HepG2 (cell line): ENCODE results near the gene GTF2H2. TPM values are rescaled to one million over a fixed set of nuclear protein-coding genes. Genes with fewer than 3 reads are reported as not detected.
A peak's percentile ranks its signal among the peaks of the same experiment; 100 is the strongest.
"Not testable (repeated sequence)": the region's sequence is repeated elsewhere in the genome, so short reads cannot be mapped to it uniquely, and the experiment has no call there.

ENCODE experiments used
- ATAC-seq: fragments of 200-7000 bp; cut with Tn5 transposase; 3 replicates; pipeline ENCODE4 v1.9.1; 2020; ENCODE audit warnings: mild to moderate bottlenecking, moderate library complexity
- BruUV-seq: library from RNA; stranded (reverse); fragments of 400-500 nt; replicated peaks from 2 replicates; lab custom pipeline; 2021; lab: Mats Ljungman, UMichigan
- CTCF ChIA-PET: fragments of 300-600 bp; formaldehyde crosslinking; extraction: SDS; loops from one replicate; lab custom pipeline; 2021; ENCODE audit warnings: low total read pairs, inconsistent platforms, low intra/inter-chr PET ratio; lab: Yijun Ruan, JAX
- POLR2A ChIA-PET: fragments of 350-600 bp; sonication (Branson Sonifier 250); formaldehyde crosslinking; loops from one replicate; lab custom pipeline; 2020; ENCODE audit warnings: antibody characterized with exemption, inconsistent platforms; lab: Yijun Ruan, JAX
- DNase-seq: peaks from one replicate; pipeline ENCODE4 v3.0.0-alpha.2; 2015; ENCODE audit warnings: low spot score
- FAIRE-seq: peaks from 3 replicates; lab custom pipeline; 2011; peaks lifted over from hg19 to GRCh38; lab: Jason Lieb, UNC
- H2AFZ ChIP-seq: one replicate; pipeline ENCODE4 v1.6.1; 2011; ENCODE audit warnings: low read length, inconsistent platforms
- H3K27ac ChIP-seq: fragments of 300-600 bp; 3 replicates; pipeline ENCODE4 v1.8.0; 2011; ENCODE audit warnings: mixed run types, mild to moderate bottlenecking, mixed read lengths, low read length, inconsistent platforms; ENCODE audit not compliant: insufficient read depth; ENCODE audit errors: extremely low read length
- H3K27me3 ChIP-seq, 2 experiments: fragments of 200-600 bp in 1 of 2; 2 replicates in 1 of 2; 3 replicates in 1 of 2; pipeline versions ENCODE4 v1.6.0 to v1.8.0; 2011; ENCODE audit warnings: low read length in 2 of 2, mild to moderate bottlenecking in 2 of 2, moderate library complexity in 2 of 2, inconsistent platforms in 1 of 2; ENCODE audit not compliant: insufficient read depth in 2 of 2, control insufficient read depth in 1 of 2
- H3K36me3 ChIP-seq, 2 experiments: fragments of 200-600 bp in 1 of 2; replicated peaks in 1 of 2; 2 replicates in 1 of 2; 3 replicates in 1 of 2; pipeline versions ENCODE4 v1.5.1 to v1.8.0; 2011; ENCODE audit warnings: low read length in 2 of 2, inconsistent platforms in 1 of 2; ENCODE audit not compliant: insufficient read depth in 2 of 2, control insufficient read depth in 1 of 2
- H3K4me1 ChIP-seq: 2 replicates; pipeline ENCODE4 v1.5.1; 2012; ENCODE audit warnings: low read length, inconsistent platforms; ENCODE audit not compliant: insufficient read depth
- H3K4me2 ChIP-seq: 2 replicates; pipeline ENCODE4 v1.6.0; 2011; ENCODE audit warnings: low read depth, low read length, inconsistent platforms
- H3K4me3 ChIP-seq, 3 experiments: fragments of 200-600 bp in 1 of 3; sonication (generic), shearing (Covaris generic) in 1 of 3; replicated peaks in 1 of 3; 2 replicates each; pipeline ENCODE4 v1.5.1; 2011 to 2016; ENCODE audit warnings: low read length in 3 of 3, inconsistent platforms in 2 of 3, low read depth in 2 of 3, mild to moderate bottlenecking in 2 of 3, control low read depth in 1 of 3, mixed read lengths in 1 of 3; ENCODE audit not compliant: insufficient read depth in 1 of 3
- H3K79me2 ChIP-seq: one replicate; pipeline ENCODE4 v1.6.1; 2011; ENCODE audit warnings: low read length, inconsistent platforms; ENCODE audit not compliant: insufficient read depth
- H3K9ac ChIP-seq: 2 replicates; pipeline ENCODE4 v1.6.0; 2011; ENCODE audit warnings: mild to moderate bottlenecking, low read depth, low read length, inconsistent platforms; ENCODE audit not compliant: insufficient read depth
- H3K9me3 ChIP-seq: 2 replicates; pipeline ENCODE4 v1.5.1; 2012; ENCODE audit warnings: mild to moderate bottlenecking, low read length
- H4K20me1 ChIP-seq: 2 replicates; pipeline ENCODE4 v1.6.0; 2011; ENCODE audit warnings: inconsistent platforms, mild to moderate bottlenecking, low read length, moderate library complexity; ENCODE audit not compliant: insufficient read depth
- WGBS: methylation state at CpG from one replicate; pipeline ENCODE4 v1.1.6; 2017; ENCODE audit warnings: low lambda C conversion rate; 5-methylcytosine and 5-hydroxymethylcytosine counted together
- in situ Hi-C: cut with HindIII; loops from 2 replicates; pipeline ENCODE4 v1.10.0; 2017; ENCODE audit warnings: low pct_unique_long_range_greater_than_20kb; ENCODE audit not compliant: extremely low pct_ligation_motif_present
- intact Hi-C: fragments of 100-400 bp; cut with micrococcal nuclease; formaldehyde crosslinking; loops from one replicate; pipeline ENCODE4 v1.10.0; 2022; ENCODE audit not compliant: unreplicated experiment
- polyA plus RNA-seq, 8 experiments: library from polyadenylated mRNA; depleted of rRNA in 3 of 8; stranded (reverse) in 7 of 8; unstranded in 1 of 8; fragments of >200 nt; fragmentation: Illumina TruSeq in 4 of 8; extraction: Trizol in 4 of 8; gene quantifications; 2 replicates each; pipeline versions ENCODE4 v1.2.1 to v1.2.3, GENCODE V29; 2011 to 2016; ENCODE audit warnings: low read depth in 4 of 8, missing spikeins in 1 of 8, mixed read lengths in 1 of 8; ENCODE audit not compliant: insufficient read depth in 1 of 8
- total RNA-seq, 5 experiments: library from RNA; depleted of rRNA; stranded (reverse); fragments of >200 nt; fragmentation: Illumina TruSeq; extraction: Trizol; gene quantifications; 2 replicates each; pipeline ENCODE4 v1.2.3, GENCODE V29; 2016; ENCODE audit warnings: low read depth in 1 of 5

GTF2H2 gene
- total and polyA plus RNA-seq, 2 of the 13 experiments (the other 11 are each of a cell fraction or from before 2014, with no cell fraction given) = 14.5 to 38.1 TPM

- H3K36me3 ChIP-seq, H4K20me1 ChIP-seq, H3K27me3 ChIP-seq, DNase-seq, H3K27ac ChIP-seq, POLR2A ChIA-PET, H2AFZ ChIP-seq, intact Hi-C loops, H3K4me2 ChIP-seq, H3K79me2 ChIP-seq, BruUV-seq, FAIRE-seq, CTCF ChIA-PET, H3K4me1 ChIP-seq, H3K4me3 ChIP-seq, H3K9me3 ChIP-seq, H3K9ac ChIP-seq, in situ Hi-C loops: not testable (repeated sequence)
- no CpG with 5 or more reads among the region's 1 CpG for WGBS
- peak; percentile 66 for ATAC-seq
These were observed 30.4 kb upstream of the GTF2H2 start for GRCh38 chr5:71097930-71098203.

GRCh38 chr5:71097173-71097929 is 29.9 kb upstream of the GTF2H2 start:
- H3K9ac ChIP-seq, DNase-seq: not testable (repeated sequence)

GRCh38 chr5:71089773-71090172 is 22.3 kb upstream of the GTF2H2 start:
- H2AFZ ChIP-seq, H3K79me2 ChIP-seq, H3K4me3 ChIP-seq, H4K20me1 ChIP-seq, H3K4me2 ChIP-seq, H3K27ac ChIP-seq, H3K36me3 ChIP-seq, intact Hi-C loops, H3K4me1 ChIP-seq, CTCF ChIA-PET, DNase-seq, H3K9me3 ChIP-seq, H3K9ac ChIP-seq, BruUV-seq, H3K27me3 ChIP-seq, in situ Hi-C loops, POLR2A ChIA-PET, ATAC-seq: not testable (repeated sequence)
- peak; percentile 62 for FAIRE-seq
- WGBS = 33% methylated on average over 1 of the region's 2 CpGs

More at GRCh38 chr5:71097173-71097929, 29.9 kb upstream of the GTF2H2 start:
- H3K79me2 ChIP-seq, in situ Hi-C loops, BruUV-seq, CTCF ChIA-PET, intact Hi-C loops, H3K9me3 ChIP-seq, H4K20me1 ChIP-seq, POLR2A ChIA-PET, H3K4me1 ChIP-seq, H3K36me3 ChIP-seq, FAIRE-seq, H3K4me3 ChIP-seq, H3K27me3 ChIP-seq, H3K27ac ChIP-seq, H2AFZ ChIP-seq, H3K4me2 ChIP-seq: not testable (repeated sequence)
- WGBS = 75% methylated on average over 2 of the region's 3 CpGs
- ATAC-seq = peak; percentile 57
